SK-N-MC (cell line): ENCODE measurements around the gene TOM1.

Source experiments
- EZH2 ChIP-seq: fragments of 200-600 bp; sonication (generic); IDR thresholded peaks from one replicate; pipeline ENCODE4 v1.6.1; 2017; ENCODE audit warnings: antibody characterized with exemption
- POLR2AphosphoS5 ChIP-seq: IDR thresholded peaks from 2 replicates; pipeline ENCODE4 v1.6.1; 2012; ENCODE audit warnings: mild to moderate bottlenecking, low read depth, low read length, borderline replicate concordance

DNA sequence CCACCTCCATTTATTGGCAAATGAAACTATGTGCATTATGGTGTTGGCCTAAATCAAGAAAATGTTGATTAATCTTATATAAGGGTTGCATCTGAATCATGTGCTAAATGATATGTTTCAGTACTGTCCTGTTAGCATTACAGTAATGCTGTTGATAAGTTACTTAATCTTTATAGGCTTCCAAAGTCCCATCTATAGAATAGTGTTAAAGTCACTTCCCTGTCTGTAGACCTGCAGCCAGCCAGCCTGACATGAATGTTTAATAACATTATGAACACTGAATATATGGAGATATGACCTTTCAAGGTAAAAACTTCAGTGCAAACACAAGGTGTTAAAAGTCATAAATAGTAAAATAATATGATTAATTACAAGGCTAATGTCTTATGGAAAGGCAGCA is 3.6 kb upstream of the TOM1 start:
- TF ChIP-seq EZH2 (no peak), POLR2AphosphoS5 (no peak)
